ENCODE results near the gene PDE7B. TPM values are rescaled to one million over a fixed set of nuclear protein-coding genes. Genes with fewer than 3 reads are reported as not detected.
A peak's percentile ranks its signal among the peaks of the same experiment; 100 is the strongest.

PDE7B gene
- total RNA-seq (2014; rRNA removed; shearing (Covaris generic)): 0.47 and 1.3 TPM in 2 replicates
- 2.2 and 2.5 TPM in 2 replicates for polyA plus RNA-seq (2015; cell fraction: cytosol; rRNA removed)
- 2.7 and 2.9 TPM in 2 replicates for polyA plus RNA-seq (2015; cell fraction: nucleus; rRNA removed)

GRCh38 chr6:135851442-135852271 is at the start of gene PDE7B:
TSS of gene PDE7B (plus strand) at chr6:135851701.
- peak; percentile 90 for DNase-seq (ENCODE audit: low read depth)

GRCh38 chr6:135801755-135802465 is 49.6 kb upstream of the PDE7B start:
- DNase-seq (ENCODE audit: low read depth): no peak

GRCh38 chr6:135810486-135810885 is 41.0 kb upstream of the PDE7B start:
- no peak for DNase-seq (ENCODE audit: low read depth)

GRCh38 chr6:135811170-135811569 is 40.3 kb upstream of the PDE7B start:
- no peak for DNase-seq (ENCODE audit: low read depth)

- peak; percentile 68 for DNase-seq (ENCODE audit: low read depth)
Observed at GRCh38 chr6:135811644-135812526, 39.6 kb upstream of the PDE7B start.

DNA sequence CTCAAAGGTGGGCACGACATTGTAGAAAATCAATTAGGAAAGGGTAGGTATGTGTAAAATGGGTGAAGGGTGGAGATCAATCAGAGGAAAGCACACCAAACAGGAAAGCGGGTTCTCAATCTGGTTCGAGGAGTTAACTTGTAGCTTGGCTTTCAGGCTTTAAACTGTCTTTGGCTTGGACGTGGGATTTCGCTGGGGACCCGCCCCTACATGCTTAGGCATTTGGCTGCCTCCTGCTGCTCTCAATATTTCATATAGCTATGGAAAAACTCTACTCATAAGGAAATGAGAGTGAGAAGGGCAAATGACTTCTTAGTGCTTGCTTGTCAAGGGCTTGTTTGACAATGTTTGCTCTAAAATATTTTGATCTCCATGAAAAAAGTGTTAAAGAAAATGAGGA is 38.1 kb upstream of the PDE7B start:
- DNase-seq (ENCODE audit: low read depth): no peak

DNA sequence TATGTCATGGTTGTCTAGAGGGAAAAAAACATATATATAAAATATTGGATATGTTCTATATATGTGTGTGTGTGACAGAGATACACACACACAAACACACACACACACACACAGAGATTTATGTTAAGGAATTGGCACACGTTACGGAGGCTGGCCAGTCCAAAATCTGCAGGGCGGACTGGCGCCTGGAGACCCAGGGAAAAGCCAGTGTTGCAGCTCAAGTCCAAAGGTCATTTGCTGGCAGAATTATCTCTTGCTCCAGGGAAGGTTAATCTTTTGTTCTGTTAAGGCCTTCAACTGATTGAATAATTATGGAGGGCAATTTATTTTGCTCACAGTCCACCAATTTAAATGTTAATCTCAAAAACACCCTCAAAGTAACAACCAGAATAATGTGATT is 37.5 kb upstream of the PDE7B start:
- no peak for DNase-seq (ENCODE audit: low read depth)

DNA sequence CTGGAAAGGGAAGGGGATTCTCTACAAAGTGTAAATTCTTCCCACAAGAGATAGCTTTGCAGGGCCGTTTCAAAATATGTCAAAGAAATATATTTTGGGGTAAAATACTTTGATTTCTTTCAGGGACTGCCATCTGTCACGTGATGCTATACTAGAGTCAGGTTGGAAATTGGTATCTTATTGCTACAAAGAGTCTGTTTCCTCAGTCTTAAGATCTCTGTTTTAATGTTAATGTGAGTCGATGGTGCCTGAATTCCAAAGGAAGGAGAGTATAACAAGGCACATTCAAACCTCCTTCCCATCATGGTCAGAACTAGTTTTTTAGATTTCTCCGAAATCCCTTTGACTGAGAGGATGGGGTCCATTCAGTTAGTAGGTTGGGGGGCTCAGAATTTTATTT is 36.3 kb upstream of the PDE7B start:
- DNase-seq (ENCODE audit: low read depth): no peak

DNA sequence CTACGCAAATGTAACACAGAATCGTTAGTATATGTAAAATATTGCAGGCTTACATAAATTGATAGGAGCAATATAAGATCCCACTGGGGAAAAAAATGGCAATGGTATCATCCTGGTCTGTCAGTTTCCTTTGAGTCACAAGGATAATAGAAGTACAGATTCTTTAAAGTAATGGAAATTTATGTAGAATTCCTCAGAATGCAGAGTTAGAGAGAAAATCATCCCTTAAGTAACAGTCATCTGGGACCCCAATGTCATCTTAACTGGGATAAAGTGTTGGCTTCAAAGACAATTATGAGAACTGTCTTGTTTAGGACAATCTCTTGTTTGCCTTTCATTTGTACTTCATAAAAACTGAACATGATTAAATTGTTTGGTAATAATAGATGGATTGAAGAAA is 34.5 kb upstream of the PDE7B start:
- no peak for DNase-seq (ENCODE audit: low read depth)

GRCh38 chr6:135819665-135820064 is 31.8 kb upstream of the PDE7B start:
- no peak for DNase-seq (ENCODE audit: low read depth)

DNA sequence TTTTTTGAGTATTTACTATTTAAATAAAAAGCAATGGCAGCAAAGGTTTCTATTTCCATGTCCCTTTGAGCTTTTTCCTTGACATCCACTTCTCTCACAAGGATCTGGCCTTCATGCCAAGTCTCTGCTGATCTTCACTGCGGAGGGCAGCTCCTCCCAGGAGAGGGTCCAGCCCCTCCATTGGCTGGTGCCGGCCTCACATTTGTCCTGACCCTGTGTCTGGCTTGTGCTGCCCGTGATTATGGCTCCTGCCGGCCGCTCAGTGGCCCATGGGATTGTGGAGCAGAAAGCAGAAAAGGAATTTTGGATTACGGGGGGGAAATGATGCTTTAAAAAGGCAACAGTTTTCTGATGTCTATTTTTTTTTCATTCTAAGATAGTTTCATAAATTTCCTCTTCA is 31.2 kb upstream of the PDE7B start:
- no peak for DNase-seq (ENCODE audit: low read depth)

GRCh38 chr6:135823851-135824250 is 27.6 kb upstream of the PDE7B start:
- DNase-seq (ENCODE audit: low read depth): no peak

GRCh38 chr6:135826236-135826804 is 25.2 kb upstream of the PDE7B start:
- no peak for DNase-seq (ENCODE audit: low read depth)

DNA sequence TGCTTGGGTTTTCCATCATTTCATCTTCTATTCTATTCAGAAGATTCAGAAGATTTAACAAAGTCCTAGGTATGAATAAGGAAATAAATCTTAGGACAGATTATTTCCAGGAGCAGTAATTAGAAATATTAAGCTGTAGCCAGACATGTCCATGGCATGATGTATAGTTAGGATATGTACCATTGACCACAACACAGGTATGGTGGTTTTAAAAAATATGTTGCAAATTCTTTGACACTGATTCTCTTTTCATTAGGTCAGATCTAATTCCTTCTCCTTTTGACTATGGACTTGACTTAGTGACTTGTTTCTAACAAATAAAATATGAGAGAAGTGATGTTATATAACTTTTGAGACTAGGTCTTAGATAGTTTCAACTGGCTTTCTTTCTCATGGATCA is 23.5 kb upstream of the PDE7B start:
- no peak for DNase-seq (ENCODE audit: low read depth)

DNA sequence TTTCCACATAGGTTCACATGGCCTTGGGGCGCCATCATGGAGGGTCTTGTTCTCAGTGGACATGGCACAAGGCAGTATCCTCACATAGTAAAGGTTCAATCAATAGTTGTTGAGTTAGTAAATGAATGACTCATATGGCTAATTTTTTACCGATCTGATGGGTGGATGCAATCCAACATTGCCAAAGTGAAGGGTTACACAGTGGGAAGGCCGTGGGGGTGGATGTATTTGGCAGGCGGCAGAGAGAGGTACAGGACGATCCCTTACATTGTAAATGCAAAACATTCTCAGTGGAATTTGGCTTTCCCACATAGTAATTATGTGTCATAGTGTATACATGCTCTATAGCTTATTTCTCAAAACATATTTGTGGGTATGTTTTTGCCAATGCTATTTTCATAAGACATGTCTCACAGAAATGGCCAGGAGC is 21.0 kb upstream of the PDE7B start:
- DNase-seq (ENCODE audit: low read depth): no peak

- no peak for DNase-seq (ENCODE audit: low read depth)
Observed at GRCh38 chr6:135831016-135831415, 20.5 kb upstream of the PDE7B start.

DNA sequence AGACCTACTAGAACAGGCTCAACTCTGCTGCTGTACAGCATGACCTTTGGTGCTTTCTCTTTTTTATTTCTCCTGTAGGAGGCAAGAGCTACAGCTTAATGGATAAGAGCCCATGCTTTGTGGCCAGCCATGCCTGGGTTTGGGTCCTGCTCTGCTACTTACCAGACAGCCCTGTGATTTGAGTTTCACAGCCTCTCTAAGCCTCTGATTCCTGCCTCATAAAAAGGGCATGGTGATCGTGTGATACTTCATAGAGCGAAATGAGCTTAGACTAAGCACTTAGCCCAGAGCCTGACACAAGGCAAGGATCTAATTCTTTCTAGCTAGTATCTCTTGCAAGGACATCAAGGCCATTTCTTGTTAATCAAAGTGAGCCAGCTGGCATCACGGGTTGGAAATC is 19.3 kb upstream of the PDE7B start:
- no peak for DNase-seq (ENCODE audit: low read depth)

DNA sequence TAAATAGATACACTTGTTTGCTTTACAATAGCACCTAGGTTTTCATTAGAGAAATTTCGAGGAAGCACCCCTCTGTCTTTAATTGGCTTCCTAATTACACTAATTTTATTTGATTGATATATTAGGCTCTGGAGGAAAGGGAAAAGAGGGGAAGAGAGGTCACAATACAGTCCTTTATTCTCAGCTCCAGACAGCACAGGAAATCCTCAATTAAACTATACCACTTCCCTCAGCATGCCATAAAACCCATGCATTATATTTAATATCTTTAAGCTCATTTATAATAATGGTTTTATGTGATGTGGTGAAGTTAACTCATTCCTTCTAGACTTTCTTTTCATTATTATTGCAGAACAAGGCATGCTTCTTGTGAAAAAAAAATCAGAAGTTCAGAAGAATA is 17.7 kb upstream of the PDE7B start:
- DNase-seq (ENCODE audit: low read depth): no peak

DNA sequence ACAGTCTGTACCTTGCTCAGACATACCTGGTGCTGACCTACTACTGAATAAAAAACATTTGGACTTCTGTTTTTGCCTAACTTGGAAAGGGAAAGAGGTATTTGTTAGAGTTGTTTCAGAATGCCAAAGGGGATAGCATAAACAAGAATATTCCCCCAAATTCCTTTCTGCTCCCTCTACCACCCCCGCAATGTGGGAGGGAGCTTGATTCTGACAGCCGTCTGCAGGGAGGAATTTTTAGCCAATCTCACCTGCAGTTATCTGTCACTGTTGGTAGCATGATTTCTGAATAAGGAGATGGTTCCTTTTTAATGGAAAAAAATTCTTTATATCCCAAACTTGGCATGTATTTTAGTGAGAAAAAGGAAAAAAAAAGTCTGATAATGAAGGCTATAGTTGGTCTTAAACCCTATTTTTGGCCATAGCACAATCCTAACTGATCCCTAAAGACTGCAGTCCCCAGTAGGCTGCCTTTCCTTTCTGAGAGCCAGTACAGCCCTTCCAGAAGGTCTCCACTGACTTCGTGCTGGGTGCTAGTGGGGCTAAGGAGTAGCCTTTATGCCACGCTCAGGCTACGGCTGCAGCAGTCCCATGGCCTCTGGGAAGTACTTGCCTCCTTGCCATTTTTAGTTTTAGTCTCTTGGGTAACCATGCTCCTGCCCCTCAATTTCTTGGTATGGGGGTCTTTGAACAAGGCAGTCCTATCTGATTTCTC is 13.6 kb upstream of the PDE7B start:
- no peak for DNase-seq (ENCODE audit: low read depth)

DNA sequence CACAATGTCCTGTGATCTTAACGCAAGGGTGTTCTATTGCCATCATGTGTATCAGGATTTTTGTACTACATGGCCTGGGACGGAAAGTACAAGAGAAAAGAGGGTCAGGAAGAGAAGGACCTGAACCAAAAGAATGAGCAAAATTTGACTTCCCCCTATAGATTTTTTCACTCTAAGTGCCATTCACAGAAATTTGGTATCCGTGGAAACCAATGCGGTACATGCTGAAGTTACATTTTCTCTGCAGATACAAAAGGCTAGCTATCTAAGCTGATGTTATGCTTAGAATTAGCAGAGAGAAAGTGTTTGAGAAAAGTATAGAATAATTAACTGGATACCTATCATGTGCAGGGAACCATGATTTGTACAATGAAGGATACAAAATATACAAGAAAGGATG is 12.4 kb upstream of the PDE7B start:
- no peak for DNase-seq (ENCODE audit: low read depth)

Measured in HT1080 (cell line).